OCI-LY7 (cell line): ENCODE results near the gene ARL10. TPM values are rescaled to one million over a fixed set of nuclear protein-coding genes. Genes with fewer than 3 reads are reported as not detected.
A peak's percentile ranks its signal among the peaks of the same experiment; 100 is the strongest.

Experiments
- BruUV-seq: library from RNA; stranded (reverse); fragments of 400-500 nt; replicated peaks from 2 replicates; lab custom pipeline; 2021; lab: Mats Ljungman, UMichigan
- CTCF ChIA-PET: fragments of 300-600 bp; sonication (Branson Sonifier 250); formaldehyde crosslinking; loops from one replicate; lab custom pipeline; 2022; ENCODE audit warnings: antibody characterized with exemption; ENCODE audit not compliant: unreplicated experiment; lab: Charles Lee
- POLR2A ChIA-PET: fragments of 300-600 bp; sonication (Branson Sonifier 250); formaldehyde crosslinking; loops from one replicate; lab custom pipeline; 2022; ENCODE audit warnings: antibody characterized with exemption; lab: Charles Lee
- DNase-seq: peaks from one replicate; pipeline ENCODE4 v3.0.0-alpha.2; 2015; ENCODE audit warnings: low spot score
- H2AFZ ChIP-seq: fragments of 200-600 bp; sonication (generic), shearing (Covaris generic); 2 replicates; pipeline ENCODE4 v1.6.1; 2014; ENCODE audit warnings: mild to moderate bottlenecking, antibody characterized with exemption, low read length, moderate library complexity
- H3K27ac ChIP-seq: fragments of 200-600 bp; sonication (generic); 2 replicates; pipeline ENCODE4 v1.5.1; 2014; ENCODE audit warnings: mixed run types, low read depth, mild to moderate bottlenecking, moderate library complexity, low read length, inconsistent platforms; ENCODE audit not compliant: poor library complexity, severe bottlenecking
- H3K36me3 ChIP-seq: fragments of 200-600 bp; sonication (generic); 2 replicates; pipeline ENCODE4 v1.6.1; 2014; ENCODE audit warnings: mild to moderate bottlenecking, antibody characterized with exemption, low read length, moderate library complexity, mixed read lengths; ENCODE audit not compliant: insufficient read depth
- H3K4me1 ChIP-seq: fragments of 200-600 bp; sonication (generic); 2 replicates; pipeline ENCODE4 v1.5.1; 2014; ENCODE audit warnings: mild to moderate bottlenecking, low read length; ENCODE audit not compliant: insufficient read depth, poor library complexity, severe bottlenecking
- H3K4me2 ChIP-seq: fragments of 200-600 bp; sonication (generic); 2 replicates; pipeline ENCODE4 v1.6.1; 2014; ENCODE audit warnings: mild to moderate bottlenecking, low read length
- H3K4me3 ChIP-seq: fragments of 200-600 bp; sonication (generic); 2 replicates; pipeline ENCODE4 v1.5.1; 2014; ENCODE audit warnings: mild to moderate bottlenecking, low read depth, low read length; ENCODE audit not compliant: poor library complexity, severe bottlenecking
- H3K79me2 ChIP-seq: fragments of 200-600 bp; sonication (generic); 2 replicates; pipeline ENCODE4 v1.6.1; 2016; ENCODE audit warnings: low read depth, mild to moderate bottlenecking, low read length, moderate library complexity, mixed read lengths; ENCODE audit not compliant: insufficient read depth
- H3K9me2 ChIP-seq: fragments of 200-600 bp; sonication (generic); 2 replicates; pipeline ENCODE4 v1.6.1; 2016; ENCODE audit warnings: mild to moderate bottlenecking, low read length, mixed read lengths; ENCODE audit not compliant: insufficient read depth
- H3K9me3 ChIP-seq: fragments of 200-600 bp; sonication (generic); 2 replicates; pipeline ENCODE4 v1.6.1; 2014; ENCODE audit warnings: mild to moderate bottlenecking, mixed run types, low read length, mixed read lengths
- H4K20me1 ChIP-seq: fragments of 200-600 bp; sonication (generic); 2 replicates; pipeline ENCODE4 v1.6.1; 2014; ENCODE audit warnings: mild to moderate bottlenecking, antibody characterized with exemption, low read length, moderate library complexity, mixed read lengths; ENCODE audit not compliant: insufficient read depth
- CTCF ChIP-seq: fragments of 200-600 bp; sonication (generic); conservative IDR thresholded peaks from 2 replicates; pipeline ENCODE4 v1.5.1; 2014; ENCODE audit warnings: mild to moderate bottlenecking, antibody characterized with exemption, low read length, moderate library complexity, mixed read lengths
- EZH2phosphoT487 ChIP-seq: fragments of 200-600 bp; sonication (generic); IDR thresholded peaks from 2 replicates; pipeline ENCODE4 v1.6.1; 2018; ENCODE audit warnings: low read depth, borderline replicate concordance, mild to moderate bottlenecking, mixed run types, antibody characterized with exemption, low read length, moderate library complexity, mixed read lengths
- intact Hi-C: fragments of 100-400 bp; cut with micrococcal nuclease; formaldehyde crosslinking; loops from one replicate; pipeline ENCODE4 v1.10.0; 2022; ENCODE audit not compliant: unreplicated experiment
- total RNA-seq, 2 experiments: library from RNA; depleted of rRNA in 1 of 2; stranded (reverse); fragments of >200 nt in 1 of 2; shearing (Covaris generic) in 1 of 2; gene quantifications; 2 replicates each; pipeline ENCODE4 v1.2.3, GENCODE V29; 2014 to 2022

ARL10 gene
- total RNA-seq, 2 experiments from 2014 or later: 0.06 TPM; not detected in 1

- POLR2A ChIA-PET: interaction anchor here (1.0 kb wide), 1 partner anchor 32 kb away, joined by 3 read pairs; no protein-coding TSS in a partner anchor
Observed at GRCh38 chr5:176386491-176386890, 21.2 kb downstream of the ARL10 start.

GRCh38 chr5:176387384-176387925 lies 22.2 kb downstream of the ARL10 start:
- Histone ChIP-seq H3K36me3 (peaks cover 80% of the 10 kb centered on the region), H3K79me2 (peaks cover 55% of the 10 kb centered on the region), H3K27ac (peak overlapping the region; percentile 86), H2AFZ (no peak overlapping the region), H3K4me2 (peak overlapping the region; percentile 98), H3K4me3 (peak overlapping the region; percentile 85), H4K20me1 (peaks cover 23% of the 10 kb centered on the region), H3K4me1 (peaks cover 26% of the 10 kb centered on the region), H3K9me3 (no peaks in the 10 kb centered on the region), H3K9me2 (no peaks in the 10 kb centered on the region)
- TF ChIP-seq EZH2phosphoT487: no peak
- peak; percentile 39 for TF ChIP-seq CTCF
- intact Hi-C loops: loop anchor here (10.0 kb wide), 1 partner anchor 153 kb away; the partner anchor contains the start of gene SIMC1
- CTCF ChIA-PET: no interaction called here
- POLR2A ChIA-PET: interaction anchor here (1.2 to 1.9 kb wide), 2 partner anchors 25 to 32 kb away, joined by 3 to 5 read pairs; no protein-coding TSS in a partner anchor
- TSS peak; percentile 68 for BruUV-seq
- DNase-seq: peak; percentile 21

More at GRCh38 chr5:176386491-176386890, 21.2 kb downstream of the ARL10 start:
- Histone ChIP-seq H3K27ac (no peak overlapping the region), H4K20me1 (peaks cover 23% of the 10 kb centered on the region), H3K4me2 (peak overlapping the region; percentile 98), H3K9me2 (no peaks in the 10 kb centered on the region), H3K79me2 (peaks cover 55% of the 10 kb centered on the region), H3K4me3 (peak overlapping the region; percentile 85), H3K4me1 (peaks cover 26% of the 10 kb centered on the region), H3K9me3 (no peaks in the 10 kb centered on the region), H3K36me3 (peaks cover 80% of the 10 kb centered on the region), H2AFZ (no peak overlapping the region)
- CTCF ChIA-PET: no interaction called here
- intact Hi-C loops: loop anchor here (10.0 kb wide), 1 partner anchor 152 kb away; the partner anchor contains the start of gene SIMC1
- TF ChIP-seq CTCF (no peak), EZH2phosphoT487 (no peak)
- no peak for DNase-seq
- BruUV-seq: no TSS peak

GRCh38 chr5:176388003-176388443 lies 22.7 kb downstream of the ARL10 start:
- TF ChIP-seq CTCF (no peak), EZH2phosphoT487 (no peak)
- intact Hi-C loops: loop anchor here (2.0 to 10.0 kb wide), 2 partner anchors 61 to 153 kb away; partner anchors contain the start of genes FAF2 and SIMC1
- H3K4me2 ChIP-seq: peak overlapping the region; percentile 98
- H3K36me3 ChIP-seq: peaks cover 74% of the 10 kb centered on the region
- POLR2A ChIA-PET: interaction anchor here (0.8 to 1.9 kb wide), 4 partner anchors 26 to 147 kb away, joined by 3 to 5 read pairs (median 3); no protein-coding TSS in a partner anchor
- peaks cover 23% of the 10 kb centered on the region for H4K20me1 ChIP-seq
- peak; percentile 37 for DNase-seq
- CTCF ChIA-PET: no interaction called here
- H3K27ac ChIP-seq: peak overlapping the region; percentile 86
- peak overlapping the region; percentile 89; the same call in 1 of the 2 replicates for H2AFZ ChIP-seq
- no peaks in the 10 kb centered on the region for H3K9me3 ChIP-seq
- peak overlapping the region; percentile 85 for H3K4me3 ChIP-seq
- peaks cover 55% of the 10 kb centered on the region for H3K79me2 ChIP-seq
- H3K9me2 ChIP-seq: no peaks in the 10 kb centered on the region
- H3K4me1 ChIP-seq: peaks cover 26% of the 10 kb centered on the region
- no TSS peak for BruUV-seq
